ENCODE data around the gene SPDYE4. TPM values are rescaled to one million over a fixed set of nuclear protein-coding genes. Genes with fewer than 3 reads are reported as not detected.

Gene SPDYE4
- total and polyA plus RNA-seq, 4 donors = not detected

DNA sequence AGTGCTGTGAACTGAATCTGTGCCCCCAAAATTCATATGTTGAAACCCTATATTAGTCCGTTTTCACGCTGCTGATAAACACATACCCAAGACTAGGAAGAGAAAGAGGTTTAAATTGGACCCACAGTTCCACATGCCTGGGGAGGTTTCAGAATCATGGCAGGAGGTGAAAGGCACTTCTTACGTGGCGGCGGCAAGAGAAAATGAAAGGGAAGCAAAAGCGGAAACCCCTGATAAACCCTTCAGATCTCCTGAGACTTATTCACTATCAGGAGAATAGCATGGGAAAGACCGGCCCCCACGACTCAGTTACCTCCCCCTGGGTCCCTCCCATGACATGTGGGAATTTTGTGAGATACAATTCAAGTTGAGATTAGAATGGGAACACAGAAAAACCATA lies 3.7 kb upstream of the SPDYE4 start:
- no peak for DNase-seq
- no peak overlapping the region for H3K27ac ChIP-seq (ENCODE audit: low read depth in 1 of 2, low read length in 1 of 2)
- 85 to 87% methylated on average over 8 of the region's 8 CpGs for WGBS, 2 donors
- H3K9ac ChIP-seq (ENCODE audit: insufficient read depth in 1 of 2, low read length in 2 of 2) = no peak overlapping the region
- peaks cover 0 to 1% (median 0%) of the 10 kb centered on the region in 4 donors for H3K9me3 ChIP-seq (ENCODE audit: control insufficient read depth in 4 of 4, insufficient read depth in 3 of 4, low read length in 3 of 4)
- H3K27me3 ChIP-seq (ENCODE audit: control insufficient read depth in 3 of 3, insufficient read depth in 3 of 3, low read length in 2 of 3) = peaks cover 0 to 26% (median 0%) of the 10 kb centered on the region in 3 donors
- H3K36me3 ChIP-seq (ENCODE audit: control insufficient read depth in 4 of 4, insufficient read depth in 4 of 4, low read length in 4 of 4) = no peaks in the 10 kb centered on the region
- no peak overlapping the region for H3K4me3 ChIP-seq
- no peak for ATAC-seq (ENCODE audit: insufficient read depth, low FRiP score)
- no peaks in the 10 kb centered on the region for H3K4me1 ChIP-seq (ENCODE audit: control insufficient read depth in 5 of 5, insufficient read depth in 5 of 5, low read length in 5 of 5)
- TF ChIP-seq, protein P1, sequence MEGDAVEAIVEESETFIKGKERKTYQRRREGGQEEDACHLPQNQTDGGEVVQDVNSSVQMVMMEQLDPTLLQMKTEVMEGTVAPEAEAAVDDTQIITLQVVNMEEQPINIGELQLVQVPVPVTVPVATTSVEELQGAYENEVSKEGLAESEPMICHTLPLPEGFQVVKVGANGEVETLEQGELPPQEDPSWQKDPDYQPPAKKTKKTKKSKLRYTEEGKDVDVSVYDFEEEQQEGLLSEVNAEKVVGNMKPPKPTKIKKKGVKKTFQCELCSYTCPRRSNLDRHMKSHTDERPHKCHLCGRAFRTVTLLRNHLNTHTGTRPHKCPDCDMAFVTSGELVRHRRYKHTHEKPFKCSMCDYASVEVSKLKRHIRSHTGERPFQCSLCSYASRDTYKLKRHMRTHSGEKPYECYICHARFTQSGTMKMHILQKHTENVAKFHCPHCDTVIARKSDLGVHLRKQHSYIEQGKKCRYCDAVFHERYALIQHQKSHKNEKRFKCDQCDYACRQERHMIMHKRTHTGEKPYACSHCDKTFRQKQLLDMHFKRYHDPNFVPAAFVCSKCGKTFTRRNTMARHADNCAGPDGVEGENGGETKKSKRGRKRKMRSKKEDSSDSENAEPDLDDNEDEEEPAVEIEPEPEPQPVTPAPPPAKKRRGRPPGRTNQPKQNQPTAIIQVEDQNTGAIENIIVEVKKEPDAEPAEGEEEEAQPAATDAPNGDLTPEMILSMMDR (IDR thresholded peaks at IDR 0.05; ENCODE audit: control extremely low read depth, extremely low read depth) = no peak

DNA sequence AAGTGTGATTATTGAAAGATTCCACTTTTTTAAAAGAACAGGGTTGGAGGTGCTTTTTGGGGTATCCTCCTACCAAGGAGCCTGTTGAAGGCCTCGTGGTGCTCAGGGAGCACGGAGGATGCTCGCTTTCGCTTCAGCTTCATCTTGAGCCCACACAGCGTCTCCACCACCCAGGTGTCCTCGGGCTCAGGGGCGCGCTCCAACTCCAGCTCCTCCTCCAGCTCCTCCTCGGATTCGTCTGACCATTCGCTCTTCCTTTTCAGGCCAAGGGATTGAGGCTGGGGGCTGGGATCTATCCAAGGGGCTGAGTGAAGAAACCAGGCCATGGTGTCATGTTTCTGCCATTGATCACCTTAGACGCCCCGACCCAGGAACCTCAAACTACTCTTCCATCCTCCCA lies 1.2 kb downstream of the SPDYE4 start:
- Histone ChIP-seq H3K9me3 (ENCODE audit: control insufficient read depth in 4 of 4, insufficient read depth in 3 of 4, low read length in 3 of 4) (peaks cover 0 to 1% (median 0%) of the 10 kb centered on the region in 4 donors), H3K27me3 (ENCODE audit: control insufficient read depth in 3 of 3, insufficient read depth in 3 of 3, low read length in 2 of 3) (peaks cover 0 to 26% (median 2%) of the 10 kb centered on the region in 3 donors), H3K4me3 (no peak overlapping the region), H3K36me3 (ENCODE audit: control insufficient read depth in 4 of 4, insufficient read depth in 4 of 4, low read length in 4 of 4) (no peaks in the 10 kb centered on the region), H3K9ac (ENCODE audit: insufficient read depth in 1 of 2, low read length in 2 of 2) (no peak overlapping the region), H3K4me1 (ENCODE audit: control insufficient read depth in 5 of 5, insufficient read depth in 5 of 5, low read length in 5 of 5) (no peaks in the 10 kb centered on the region), H3K27ac (ENCODE audit: low read depth in 1 of 2, low read length in 1 of 2) (no peak overlapping the region)
- no peak for ATAC-seq (ENCODE audit: insufficient read depth, low FRiP score)
- TF ChIP-seq, protein P1 (IDR thresholded peaks at IDR 0.05; ENCODE audit: control extremely low read depth, extremely low read depth) = no peak
- WGBS, 2 donors = 84 to 91% methylated on average over 13 of the region's 13 CpGs
- no peak for DNase-seq

DNA sequence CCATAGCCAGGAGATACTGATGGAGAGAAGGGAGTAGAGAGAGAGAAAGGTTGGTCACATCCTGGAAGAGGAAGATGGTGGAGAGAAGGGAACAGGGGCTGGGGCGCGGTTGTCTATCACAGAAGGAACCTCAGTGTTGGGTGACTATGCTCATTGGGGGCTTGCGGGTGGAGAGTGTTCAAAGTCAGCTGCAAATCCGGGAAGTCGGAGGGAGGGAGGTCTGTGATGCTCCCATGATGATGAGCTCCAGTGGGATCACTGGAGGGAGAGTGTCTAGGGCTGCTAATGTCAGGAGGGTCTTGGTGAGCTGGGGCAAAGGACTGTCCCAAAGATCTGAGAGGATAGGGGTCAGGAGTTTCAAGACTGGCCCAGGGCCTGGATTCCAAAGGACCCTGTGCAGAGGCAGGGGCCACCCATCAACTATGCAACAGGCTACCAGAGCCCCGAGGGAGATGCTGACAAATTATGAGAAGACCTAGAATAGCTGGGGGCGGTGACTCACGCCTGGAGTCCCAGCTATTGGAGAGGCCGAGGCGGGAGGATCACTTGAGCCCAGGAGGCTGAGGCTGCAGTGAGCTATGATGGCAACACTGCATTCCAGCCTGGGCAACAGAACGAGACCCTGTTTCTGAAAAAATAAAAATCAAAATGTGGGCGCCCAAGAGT lies 2.6 kb downstream of the SPDYE4 start:
- ATAC-seq (ENCODE audit: insufficient read depth, low FRiP score) (no peak), DNase-seq (no peak)
- TF ChIP-seq, protein P1 (IDR thresholded peaks at IDR 0.05; ENCODE audit: control extremely low read depth, extremely low read depth) = no peak
- Histone ChIP-seq H3K27ac (ENCODE audit: low read depth in 1 of 2, low read length in 1 of 2) (no peak overlapping the region), H3K4me1 (ENCODE audit: control insufficient read depth in 5 of 5, insufficient read depth in 5 of 5, low read length in 5 of 5) (no peaks in the 10 kb centered on the region), H3K4me3 (no peak overlapping the region), H3K36me3 (ENCODE audit: control insufficient read depth in 4 of 4, insufficient read depth in 4 of 4, low read length in 4 of 4) (no peaks in the 10 kb centered on the region), H3K27me3 (ENCODE audit: control insufficient read depth in 3 of 3, insufficient read depth in 3 of 3, low read length in 2 of 3) (peaks cover 0 to 19% (median 2%) of the 10 kb centered on the region in 3 donors), H3K9me3 (ENCODE audit: control insufficient read depth in 4 of 4, insufficient read depth in 3 of 4, low read length in 3 of 4) (no peaks in the 10 kb centered on the region), H3K9ac (ENCODE audit: insufficient read depth in 1 of 2, low read length in 2 of 2) (no peak overlapping the region)
- 93% methylated on average over 12 of the region's 12 CpGs for WGBS, 2 donors

DNA sequence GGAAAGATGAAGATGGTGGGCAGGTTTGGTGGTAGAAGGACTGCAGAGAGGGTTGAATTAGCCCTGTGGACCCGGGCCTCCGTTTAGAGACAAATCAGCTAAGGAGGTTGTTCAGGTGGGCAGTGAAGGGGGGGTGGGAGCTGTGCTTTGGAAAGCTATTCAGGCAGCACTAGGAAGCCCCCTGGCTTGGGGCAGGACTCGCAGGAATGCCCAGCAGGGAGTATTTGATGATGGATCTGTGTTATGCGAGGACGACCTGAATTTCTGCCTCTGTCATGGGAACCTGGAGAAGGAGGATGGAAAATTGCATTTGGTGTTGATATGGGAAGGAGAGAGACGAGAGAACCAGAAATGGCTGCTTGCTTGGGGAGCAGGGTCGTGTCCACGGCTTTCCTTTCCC lies 3.5 kb downstream of the SPDYE4 start:
- Histone ChIP-seq H3K36me3 (ENCODE audit: control insufficient read depth in 4 of 4, insufficient read depth in 4 of 4, low read length in 4 of 4) (no peaks in the 10 kb centered on the region), H3K9me3 (ENCODE audit: control insufficient read depth in 4 of 4, insufficient read depth in 3 of 4, low read length in 3 of 4) (no peaks in the 10 kb centered on the region), H3K9ac (ENCODE audit: insufficient read depth in 1 of 2, low read length in 2 of 2) (no peak overlapping the region), H3K4me1 (ENCODE audit: control insufficient read depth in 5 of 5, insufficient read depth in 5 of 5, low read length in 5 of 5) (no peaks in the 10 kb centered on the region), H3K4me3 (no peak overlapping the region), H3K27ac (ENCODE audit: low read depth in 1 of 2, low read length in 1 of 2) (no peak overlapping the region), H3K27me3 (ENCODE audit: control insufficient read depth in 3 of 3, insufficient read depth in 3 of 3, low read length in 2 of 3) (peaks cover 0 to 15% (median 2%) of the 10 kb centered on the region in 3 donors)
- ATAC-seq (ENCODE audit: insufficient read depth, low FRiP score) (no peak), DNase-seq (no peak)
- TF ChIP-seq, protein P1 (IDR thresholded peaks at IDR 0.05; ENCODE audit: control extremely low read depth, extremely low read depth) = no peak
- WGBS, 2 donors = 79 to 90% methylated on average over 8 of the region's 8 CpGs
